ENCODE measurements around the gene DCLK2.

DNA sequence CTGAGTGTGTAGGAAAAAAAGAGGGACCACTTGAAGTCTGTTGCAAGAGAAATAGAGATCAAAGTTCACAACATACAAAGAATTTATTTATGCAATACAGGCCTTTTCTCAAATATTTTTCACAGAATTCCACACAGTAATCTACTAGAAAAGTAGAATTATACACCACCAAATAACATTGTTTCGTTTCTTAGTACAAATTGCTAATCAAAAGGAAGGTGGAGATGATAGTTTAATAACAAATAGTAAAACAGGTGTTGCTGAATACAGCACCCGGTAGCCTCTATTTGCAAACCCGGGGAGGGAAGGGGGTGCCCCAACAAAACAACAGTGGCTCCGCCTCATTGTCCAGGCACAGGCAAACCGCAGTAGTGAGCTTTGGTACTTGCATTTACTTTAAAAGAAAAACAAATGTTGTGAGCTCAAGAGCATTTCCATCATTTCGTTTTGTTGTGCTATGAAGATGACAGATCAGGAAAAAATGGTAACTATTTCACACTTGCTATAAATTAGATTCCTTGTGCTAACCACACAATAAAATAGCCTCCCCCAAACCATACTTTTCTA, 186.4 kb downstream of the DCLK2 start:
- TF ChIP-seq, protein P1, sequence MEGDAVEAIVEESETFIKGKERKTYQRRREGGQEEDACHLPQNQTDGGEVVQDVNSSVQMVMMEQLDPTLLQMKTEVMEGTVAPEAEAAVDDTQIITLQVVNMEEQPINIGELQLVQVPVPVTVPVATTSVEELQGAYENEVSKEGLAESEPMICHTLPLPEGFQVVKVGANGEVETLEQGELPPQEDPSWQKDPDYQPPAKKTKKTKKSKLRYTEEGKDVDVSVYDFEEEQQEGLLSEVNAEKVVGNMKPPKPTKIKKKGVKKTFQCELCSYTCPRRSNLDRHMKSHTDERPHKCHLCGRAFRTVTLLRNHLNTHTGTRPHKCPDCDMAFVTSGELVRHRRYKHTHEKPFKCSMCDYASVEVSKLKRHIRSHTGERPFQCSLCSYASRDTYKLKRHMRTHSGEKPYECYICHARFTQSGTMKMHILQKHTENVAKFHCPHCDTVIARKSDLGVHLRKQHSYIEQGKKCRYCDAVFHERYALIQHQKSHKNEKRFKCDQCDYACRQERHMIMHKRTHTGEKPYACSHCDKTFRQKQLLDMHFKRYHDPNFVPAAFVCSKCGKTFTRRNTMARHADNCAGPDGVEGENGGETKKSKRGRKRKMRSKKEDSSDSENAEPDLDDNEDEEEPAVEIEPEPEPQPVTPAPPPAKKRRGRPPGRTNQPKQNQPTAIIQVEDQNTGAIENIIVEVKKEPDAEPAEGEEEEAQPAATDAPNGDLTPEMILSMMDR (IDR thresholded peaks at IDR 0.05), result no peak
- TF ChIP-seq POLR2A (IDR thresholded peaks at IDR 0.05), result no peak
